K562 (cell line): ENCODE results near the gene RAB6B. TPM values are rescaled to one million over a fixed set of nuclear protein-coding genes. Genes with fewer than 3 reads are reported as not detected.

Experiments used
- ATAC-seq: fragments of 200-7000 bp; cut with Tn5 transposase; 3 replicates; pipeline ENCODE4 v1.9.1; 2020; ENCODE audit warnings: moderate library complexity
- BruUV-seq: library from RNA; stranded (reverse); fragments of 400-500 nt; replicated peaks from 2 replicates; lab custom pipeline; 2021; lab: Mats Ljungman, UMichigan
- CTCF ChIA-PET: fragments of 300-600 bp; formaldehyde crosslinking; extraction: SDS; loops from one replicate; lab custom pipeline; 2021; ENCODE audit warnings: low intra/inter-chr PET ratio; lab: Yijun Ruan, JAX
- POLR2A ChIA-PET: fragments of 300-600, 350-650 bp; sonication (Branson Sonifier 250); formaldehyde crosslinking; extraction: SDS; loops from one replicate; lab custom pipeline; 2021; ENCODE audit warnings: antibody characterized with exemption, inconsistent platforms; lab: Yijun Ruan, JAX
- DNase-seq, 4 experiments: peaks; one replicate each; pipeline versions ENCODE4 v3.0.0 to v3.0.0-alpha.2; 2011 to 2018; ENCODE audit warnings: low spot score in 3 of 4, mixed read lengths in 3 of 4; ENCODE audit errors: extremely low read depth in 1 of 4
- FAIRE-seq: peaks from 2 replicates; lab custom pipeline; 2011; peaks lifted over from hg19 to GRCh38; lab: Jason Lieb, UNC
- H2AFZ ChIP-seq: 2 replicates; pipeline ENCODE4 v1.6.0; 2011; ENCODE audit warnings: low read depth, low read length, control low read depth, inconsistent platforms
- H3K27ac ChIP-seq: fragments of 200-600 bp; 3 replicates; pipeline ENCODE4 v1.8.0; 2011; ENCODE audit warnings: low read depth, mild to moderate bottlenecking, control low read depth, inconsistent platforms, low read length, moderate library complexity, mixed read lengths; ENCODE audit errors: extremely low read depth
- H3K27me3 ChIP-seq, 2 experiments: fragments of 300-600 bp in 1 of 2; 2 replicates in 1 of 2; 3 replicates in 1 of 2; pipeline versions ENCODE4 v1.6.0 to v1.8.0; 2011; ENCODE audit warnings: inconsistent platforms in 2 of 2, low read length in 2 of 2, mild to moderate bottlenecking in 1 of 2, mixed read lengths in 1 of 2, moderate library complexity in 1 of 2; ENCODE audit not compliant: control insufficient read depth in 2 of 2, insufficient read depth in 2 of 2
- H3K36me3 ChIP-seq: fragments of 300-600 bp; 3 replicates; pipeline ENCODE4 v1.8.0; 2011; ENCODE audit warnings: mild to moderate bottlenecking, low read length, inconsistent platforms; ENCODE audit not compliant: control insufficient read depth, insufficient read depth
- H3K4me1 ChIP-seq, 2 experiments: fragments of 200-600 bp in 1 of 2; replicated peaks in 1 of 2; 2 replicates in 1 of 2; 3 replicates in 1 of 2; pipeline versions ENCODE4 v1.5.1 to v1.8.0; 2011; ENCODE audit warnings: inconsistent platforms in 2 of 2, low read length in 2 of 2, mild to moderate bottlenecking in 1 of 2, mixed read lengths in 1 of 2, moderate library complexity in 1 of 2; ENCODE audit not compliant: control insufficient read depth in 2 of 2, insufficient read depth in 2 of 2
- H3K4me2 ChIP-seq: 2 replicates; pipeline ENCODE4 v1.6.1; 2011; ENCODE audit warnings: low read length, control low read depth, inconsistent platforms, mixed read lengths; ENCODE audit not compliant: insufficient read depth
- H3K4me3 ChIP-seq: fragments of 200-600 bp; sonication (generic), shearing (Covaris generic); 2 replicates; pipeline ENCODE4 v1.5.1; 2016; ENCODE audit warnings: control low read depth, inconsistent platforms
- H3K79me2 ChIP-seq: fragments of 200-600 bp; 3 replicates; pipeline ENCODE4 v1.8.0; 2011; ENCODE audit warnings: low read length, inconsistent platforms; ENCODE audit not compliant: control insufficient read depth, insufficient read depth
- H3K9ac ChIP-seq, 2 experiments: 2 replicates each; pipeline versions ENCODE4 v1.6.0 to v1.6.1; 2011; ENCODE audit warnings: low read depth in 2 of 2, low read length in 2 of 2, control low read depth in 1 of 2, inconsistent platforms in 1 of 2, mild to moderate bottlenecking in 1 of 2, mixed read lengths in 1 of 2; ENCODE audit not compliant: insufficient read depth in 1 of 2
- H3K9me1 ChIP-seq: one replicate; pipeline ENCODE4 v1.6.0; 2011; ENCODE audit warnings: inconsistent platforms, mild to moderate bottlenecking, low read length, moderate library complexity; ENCODE audit not compliant: control insufficient read depth, insufficient read depth
- H3K9me3 ChIP-seq: replicated peaks from 2 replicates; pipeline ENCODE4 v1.5.1; 2011; ENCODE audit warnings: low read depth, low read length, inconsistent platforms; ENCODE audit not compliant: control insufficient read depth, insufficient read depth
- H4K20me1 ChIP-seq: replicated peaks from 2 replicates; pipeline ENCODE4 v1.6.1; 2011; ENCODE audit warnings: low read length, inconsistent platforms, mixed read lengths; ENCODE audit not compliant: control insufficient read depth, insufficient read depth
- ARNT ChIP-seq, 2 experiments: fragments of 450-650 bp; IDR thresholded peaks; 2 replicates each; pipeline ENCODE4 v1.6.1; 2016; ENCODE audit warnings: mild to moderate bottlenecking in 1 of 2
- HINFP ChIP-seq: fragments of 450-650 bp; conservative IDR thresholded peaks from 2 replicates; pipeline ENCODE4 v1.6.1; 2016; ENCODE audit warnings: missing genetic modification characterization, low read depth, mild to moderate bottlenecking, control low read depth, missing compliant biosample characterization
- ILK ChIP-seq: fragments of 450-650 bp; IDR thresholded peaks from 2 replicates; pipeline ENCODE4 v1.6.1; 2016; ENCODE audit warnings: missing genetic modification characterization, low read depth, mild to moderate bottlenecking, missing compliant biosample characterization, moderate library complexity, borderline replicate concordance
- JUN ChIP-seq, 2 experiments: sonication (generic) in 1 of 2; formaldehyde crosslinking in 1 of 2; IDR thresholded peaks; 2 replicates each; pipeline versions ENCODE4 v1.6.1 to v1.8.0; 2012 to 2022; ENCODE audit warnings: borderline replicate concordance in 2 of 2, mild to moderate bottlenecking in 2 of 2, improper control_type of control experiment in 1 of 2, low read depth in 1 of 2, low read length in 1 of 2, missing genetic modification reagents in 1 of 2
- KAT8 ChIP-seq: fragments of 450-650 bp; IDR thresholded peaks from 2 replicates; pipeline ENCODE4 v1.6.1; 2016; ENCODE audit warnings: low read depth, mild to moderate bottlenecking
- PBX2 ChIP-seq, 2 experiments: IDR thresholded peaks in 1 of 2; conservative IDR thresholded peaks in 1 of 2; 2 replicates each; pipeline ENCODE4 v1.6.1; 2016; ENCODE audit warnings: low read depth in 2 of 2, mild to moderate bottlenecking in 1 of 2, missing compliant biosample characterization in 1 of 2, missing genetic modification characterization in 1 of 2, moderate library complexity in 1 of 2
- PTTG1 ChIP-seq: fragments of 450-650 bp; IDR thresholded peaks from 2 replicates; pipeline ENCODE4 v1.6.1; 2016; ENCODE audit warnings: low read depth, mild to moderate bottlenecking, missing genetic modification characterization, missing compliant biosample characterization
- RAD51 ChIP-seq: fragments of 450-650 bp; IDR thresholded peaks from 2 replicates; pipeline ENCODE4 v1.7.1; 2016; ENCODE audit warnings: low read depth, mild to moderate bottlenecking, borderline replicate concordance
- SPI1 ChIP-seq: IDR thresholded peaks from 2 replicates; pipeline ENCODE4 v1.6.1; 2011; ENCODE audit warnings: low read depth, low read length, control low read depth, borderline replicate concordance
- USF2 ChIP-seq: sonication (generic); formaldehyde crosslinking; IDR thresholded peaks from 2 replicates; pipeline ENCODE4 v1.5.0; 2020; ENCODE audit warnings: missing genetic modification reagents
- XRCC4 ChIP-seq: IDR thresholded peaks from one replicate; pipeline ENCODE4 v1.6.1; 2011; ENCODE audit not compliant: insufficient read depth, insufficient read length; ENCODE audit errors: extremely low read depth
- YY1 ChIP-seq, 3 experiments: IDR thresholded peaks; 2 replicates each; pipeline ENCODE4 v1.6.1; 2011; ENCODE audit warnings: low read length in 2 of 3, mild to moderate bottlenecking in 2 of 3, moderate library complexity in 2 of 3, borderline replicate concordance in 1 of 3, control low read depth in 1 of 3, low read depth in 1 of 3; ENCODE audit not compliant: insufficient read depth in 3 of 3, insufficient replicate concordance in 2 of 3, control insufficient read depth in 1 of 3, insufficient read length in 1 of 3; ENCODE audit errors: extremely low read depth in 1 of 3
- ZNF316 ChIP-seq: fragments of 450-650 bp; IDR thresholded peaks from 2 replicates; pipeline ENCODE4 v1.6.1; 2016
- WGBS: fragments of 100-300 bp; shearing (Covaris generic); methylation state at CpG from one replicate; pipeline ENCODE4 v1.1.6; 2016; ENCODE audit warnings: low coverage, mixed read lengths; ENCODE audit not compliant: insufficient coverage; ENCODE audit errors: missing lambda C conversion rate; 5-methylcytosine and 5-hydroxymethylcytosine counted together
- in situ Hi-C: fragments of 300-500 bp; cut with MboI; formaldehyde crosslinking; loops from 4 replicates; pipeline ENCODE4 v1.15.0; 2018; ENCODE audit warnings: inconsistent platforms, mixed read lengths
- intact Hi-C: fragments of 100-400 bp; cut with micrococcal nuclease; formaldehyde crosslinking; loops from 2 replicates; pipeline ENCODE4 v1.14.2; 2022
- polyA plus RNA-seq, 8 experiments: library from polyadenylated mRNA; depleted of rRNA in 4 of 8; stranded (reverse) in 5 of 8; unstranded in 3 of 8; fragments of >200 nt; fragmentation: Nextera tagmentation in 2 of 8; fragmentation: Illumina TruSeq in 1 of 8; extraction: Ambion mirVana in 2 of 8; extraction: Trizol in 1 of 8; gene quantifications; 2 replicates each; pipeline versions ENCODE4 v1.2.1 to v1.2.3, GENCODE V29; 2011 to 2014; ENCODE audit warnings: inconsistent platforms in 1 of 8, missing spikeins in 1 of 8
- total RNA-seq, 7 experiments: library from RNA; depleted of rRNA in 6 of 7; stranded (reverse); fragments of >200 nt in 6 of 7; fragmentation: Illumina TruSeq in 2 of 7; extraction: Trizol in 2 of 7; gene quantifications; 2 replicates each; pipeline versions ENCODE4 v1.2.1 to v1.2.3, GENCODE V29; 2011 to 2021; ENCODE audit warnings: low replicate concordance in 1 of 7

Gene RAB6B
- total and polyA plus RNA-seq, 9 of the 15 experiments (the other 6 are each of a cell fraction or from before 2014, with no cell fraction given), result 0.60 to 18.1 (median 1.5) TPM

- BruUV-seq, result no TSS peak
- intact Hi-C loops, result loop anchor here (2.0 kb wide), 1 partner anchor 43 kb away; no protein-coding TSS in a partner anchor
- TF ChIP-seq KAT8, result no peak
- peak; percentile 77 for TF ChIP-seq RAD51
- TF ChIP-seq ARNT (IDR thresholded peaks at IDR 0.05), result no peak
- no peak for TF ChIP-seq SPI1
- TF ChIP-seq HINFP, result no peak
- no peak for TF ChIP-seq PBX2 (CRISPR knock-in tag; IDR thresholded peaks at IDR 0.05; ENCODE audit: low read depth)
- TF ChIP-seq PBX2 (tag; conservative IDR thresholded peaks at IDR 0.05; ENCODE audit: low read depth), result 0 out of 2 replicates have a peak, but pooled peaks have one; percentile 12
- TF ChIP-seq PTTG1 (tag), result no peak
- TF ChIP-seq USF2 (CRISPR knock-in tag), result peak; percentile 74
- no peak for TF ChIP-seq ZNF316
- TF ChIP-seq YY1 (IDR thresholded peaks at IDR 0.05; ENCODE audit: borderline replicate concordance in 1 of 3, control insufficient read depth in 1 of 3, extremely low read depth in 1 of 3, insufficient read depth in 3 of 3, insufficient read length in 1 of 3, insufficient replicate concordance in 2 of 3, low read depth in 1 of 3, low read length in 2 of 3), result no peak
- no peak for TF ChIP-seq XRCC4
- no peak for TF ChIP-seq JUN (IDR thresholded peaks at IDR 0.05; ENCODE audit: borderline replicate concordance, low read depth, low read length)
- no peak for TF ChIP-seq JUN (CRISPR knock-in tag; IDR thresholded peaks at IDR 0.05; ENCODE audit: borderline replicate concordance)
- no peak for TF ChIP-seq ILK (tag)
These were observed 1.9 kb downstream of the RAB6B start for GRCh38 chr3:133893683-133894352.

More at GRCh38 chr3:133893683-133894352, 1.9 kb downstream of the RAB6B start:
- ChIA-PET POLR2A (interaction anchor here (0.6 to 1.9 kb wide), 3 partner anchors 40 to 503 kb away, joined by 3 to 5 read pairs (median 3); no protein-coding TSS in a partner anchor), CTCF (no interaction called here)
- 0 out of 5 replicates have a peak, but pooled peaks cover 0 to 6% of the 10 kb centered on the region in 2 experiments for H3K27me3 ChIP-seq
- H3K79me2 ChIP-seq, result peaks cover 18% of the 10 kb centered on the region
- peak overlapping the region; percentile 3 for H3K4me2 ChIP-seq
- no peak overlapping the region for H3K4me3 ChIP-seq
- no peaks in the 10 kb centered on the region for H4K20me1 ChIP-seq
- 42% methylated on average over 5 of the region's 6 CpGs for WGBS
- FAIRE-seq (no peak), DNase-seq (peak in 1 of 4 experiments; percentile 5), ATAC-seq (peak; percentile 10)
- no peak overlapping the region for H2AFZ ChIP-seq
- no peaks in the 10 kb centered on the region for H3K9me1 ChIP-seq
- peaks cover 26 to 41% of the 10 kb centered on the region in 2 experiments; a peak in 4 of 5 replicates for H3K4me1 ChIP-seq
- no peaks in the 10 kb centered on the region for H3K36me3 ChIP-seq
- in situ Hi-C loops, result no loop called here
- no peak overlapping the region for H3K9ac ChIP-seq
- H3K27ac ChIP-seq, result no peak overlapping the region
- no peaks in the 10 kb centered on the region for H3K9me3 ChIP-seq
